GM18858 (cell line): Measurements from ENCODE around the gene UBE2K.
"Not testable (repeated sequence)": the region's sequence is repeated elsewhere in the genome, so short reads cannot be mapped to it uniquely, and the experiment has no call there.

ENCODE experiments used
- ATAC-seq: cut with Tn5 transposase; IDR thresholded peaks from one replicate; pipeline ENCODE4 v1.9.1; 2021; ENCODE audit not compliant: unreplicated experiment

The UBE2K gene

DNA sequence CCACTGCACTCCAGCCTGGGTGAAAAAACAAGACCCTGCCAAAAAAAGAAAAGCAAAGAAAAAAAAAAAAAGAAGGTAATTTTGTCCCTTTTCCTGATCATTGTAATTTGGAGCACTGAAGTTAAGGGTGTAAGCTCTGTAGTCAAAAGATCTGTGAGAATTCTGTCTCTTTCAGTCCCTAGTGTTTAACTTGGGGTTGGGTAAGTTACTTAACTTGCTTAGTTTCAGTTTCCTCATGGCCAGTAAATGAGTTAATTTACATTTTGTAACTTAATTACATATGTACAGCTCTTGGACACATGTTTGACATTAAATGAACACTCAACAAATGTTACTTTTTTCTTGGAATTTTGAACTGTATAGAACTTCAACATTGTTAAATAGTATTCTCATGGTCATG, 10.9 kb upstream of the UBE2K start:
- ATAC-seq: no peak

DNA sequence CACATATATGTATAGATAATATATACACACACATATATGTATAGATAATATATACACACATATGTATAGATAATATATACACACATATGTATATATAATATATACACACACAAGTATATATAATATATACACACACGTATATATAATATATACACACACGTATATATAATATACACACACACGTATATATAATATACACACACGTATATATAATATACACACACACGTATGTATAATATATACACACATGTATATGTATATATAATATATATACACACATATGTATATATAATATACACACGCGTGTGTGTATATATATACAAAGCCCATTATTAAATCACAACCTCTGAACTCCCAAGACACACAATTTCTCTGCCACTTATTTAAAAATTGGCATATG, 8.0 kb upstream of the UBE2K start:
- ATAC-seq: no peak

DNA sequence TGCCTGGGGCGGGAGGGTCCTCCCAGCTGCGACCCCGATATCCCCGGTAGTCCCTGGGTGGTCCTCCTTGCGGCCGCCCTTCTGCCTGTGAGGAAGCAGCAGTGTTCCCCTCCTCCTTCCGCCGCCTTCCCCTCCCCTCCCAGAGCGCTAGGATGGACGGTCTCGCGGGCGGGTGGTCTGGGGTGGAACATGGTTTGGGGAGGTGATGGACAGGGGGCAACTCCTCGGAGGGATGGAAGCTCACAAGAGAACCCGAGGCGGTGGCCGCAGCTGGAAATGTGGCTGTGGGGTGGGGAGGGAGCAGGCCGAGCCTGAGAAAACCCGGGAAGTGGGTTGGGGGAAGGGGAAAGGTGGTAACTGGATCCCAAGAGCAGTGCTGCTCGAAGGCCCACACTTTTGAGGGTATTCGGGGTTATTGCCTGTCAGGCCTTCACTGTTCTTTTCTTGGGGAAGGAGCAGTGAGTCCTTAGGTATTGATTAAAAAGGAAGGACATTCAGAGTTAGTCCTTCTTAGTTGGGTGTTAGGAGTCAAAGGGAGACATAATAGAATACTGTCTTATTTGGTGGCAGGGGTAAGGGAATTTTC, 581 bp downstream of the UBE2K start:
- no peak for ATAC-seq

DNA sequence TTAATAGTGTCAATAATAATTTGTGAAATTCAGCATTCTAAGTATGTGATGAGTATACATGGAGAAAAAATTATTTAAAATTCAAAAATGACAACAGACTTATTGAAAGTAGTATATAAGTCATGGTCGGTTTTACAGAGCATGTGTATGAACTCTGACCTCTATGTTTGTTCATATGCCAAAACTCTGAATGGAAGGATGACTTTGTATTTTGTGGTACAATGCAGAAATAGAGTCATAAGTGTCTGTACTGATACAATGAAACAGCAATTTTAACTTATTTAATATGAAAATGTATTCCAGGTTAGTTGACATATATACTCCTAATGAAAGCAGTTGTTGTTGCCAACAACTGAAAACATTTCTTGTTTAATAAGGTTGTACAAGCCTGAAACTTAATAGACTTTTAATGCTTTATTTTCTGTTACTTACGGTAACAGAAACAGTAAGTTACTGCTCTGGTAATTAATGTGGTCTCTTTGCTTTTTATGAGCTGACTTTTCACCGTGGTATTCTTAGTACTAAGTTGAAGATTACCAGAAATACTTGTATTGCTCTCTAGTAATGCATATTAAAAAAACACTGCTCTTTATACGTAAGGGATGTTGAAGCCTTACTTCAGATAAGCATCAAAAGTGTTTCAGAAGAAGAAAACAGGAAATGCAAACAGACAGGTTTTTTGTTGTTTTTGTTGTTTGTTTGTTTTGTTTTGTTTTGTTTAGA, 1.9 kb downstream of the UBE2K start:
- no peak for ATAC-seq

DNA sequence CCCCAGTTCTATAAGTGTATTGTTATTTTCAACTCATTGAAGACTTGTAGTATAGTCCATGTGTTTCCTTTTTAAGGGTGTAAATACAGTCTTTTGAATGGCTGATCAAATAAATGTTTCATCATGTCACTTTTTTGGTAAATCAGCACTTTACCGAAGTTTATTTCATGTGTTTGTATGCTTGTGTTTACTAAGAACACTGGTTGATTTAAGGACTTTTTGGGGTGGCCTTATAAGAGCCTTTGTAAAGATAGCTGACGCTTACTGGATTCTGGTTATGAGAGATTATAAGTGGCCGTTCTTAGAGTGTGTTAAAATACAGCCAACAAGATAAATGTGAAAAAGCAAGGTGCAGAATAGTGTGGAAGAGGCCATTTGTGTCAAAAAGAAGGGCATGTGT, 2.6 kb downstream of the UBE2K start:
- ATAC-seq: no peak

DNA sequence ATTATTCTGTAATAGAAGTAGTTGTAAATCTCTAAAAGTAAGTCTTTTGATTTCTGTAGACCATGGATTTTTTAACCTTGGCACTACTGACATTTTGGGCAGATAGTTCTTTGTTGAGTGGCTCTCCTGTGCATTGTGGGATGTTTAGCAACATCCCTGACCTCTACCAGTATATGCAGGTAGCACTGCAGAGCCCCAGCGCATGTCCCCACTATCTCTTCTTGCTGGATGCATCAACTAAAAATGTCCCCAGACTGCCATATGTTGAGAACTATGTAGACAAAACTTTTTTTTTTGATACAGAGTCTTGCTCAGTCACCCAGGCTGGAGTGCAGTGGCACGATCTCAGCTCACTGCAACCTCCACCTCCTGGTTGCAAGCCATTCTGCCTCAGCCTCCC, 4.8 kb downstream of the UBE2K start:
- no peak for ATAC-seq

DNA sequence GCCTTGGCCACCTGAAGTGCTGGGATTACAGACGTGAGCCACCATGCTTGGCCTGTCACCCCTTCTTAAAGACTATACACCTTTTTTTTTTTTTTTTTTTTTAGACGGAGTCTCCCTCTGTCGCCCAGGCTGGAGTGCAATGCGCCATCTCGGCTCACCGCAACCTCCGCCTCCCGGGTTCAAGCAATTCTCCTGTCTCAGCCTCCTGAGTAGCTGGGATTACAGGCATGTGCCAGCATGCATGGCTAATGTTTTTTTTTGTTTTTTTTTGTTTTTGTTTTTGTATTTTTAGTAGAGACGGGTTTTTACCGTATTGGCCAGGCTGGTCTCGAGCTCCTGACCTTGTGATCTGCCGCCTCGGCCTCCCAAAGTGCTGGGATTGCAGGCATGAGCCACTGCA, 6.9 kb downstream of the UBE2K start:
- ATAC-seq: not testable (repeated sequence)

DNA sequence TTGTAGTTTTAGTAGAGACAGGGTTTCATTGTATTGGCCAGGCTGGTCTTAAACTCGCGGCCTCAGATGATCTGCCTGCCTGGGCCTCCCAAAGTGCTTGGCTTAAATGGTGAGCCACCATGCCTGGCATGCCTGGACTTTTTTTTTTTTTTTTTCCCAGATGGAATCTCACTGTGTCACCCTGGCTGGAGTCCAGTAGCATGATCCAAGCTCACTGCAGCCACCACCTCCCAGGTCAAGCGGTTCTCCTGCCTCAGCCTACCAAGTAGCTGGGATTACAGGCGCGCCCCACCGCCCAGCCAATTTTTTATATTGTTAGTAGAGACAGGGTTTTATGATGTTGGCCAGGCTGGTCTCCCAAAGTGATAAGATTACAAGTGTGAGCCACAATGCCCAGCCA, 8.4 kb downstream of the UBE2K start:
- ATAC-seq: no peak

DNA sequence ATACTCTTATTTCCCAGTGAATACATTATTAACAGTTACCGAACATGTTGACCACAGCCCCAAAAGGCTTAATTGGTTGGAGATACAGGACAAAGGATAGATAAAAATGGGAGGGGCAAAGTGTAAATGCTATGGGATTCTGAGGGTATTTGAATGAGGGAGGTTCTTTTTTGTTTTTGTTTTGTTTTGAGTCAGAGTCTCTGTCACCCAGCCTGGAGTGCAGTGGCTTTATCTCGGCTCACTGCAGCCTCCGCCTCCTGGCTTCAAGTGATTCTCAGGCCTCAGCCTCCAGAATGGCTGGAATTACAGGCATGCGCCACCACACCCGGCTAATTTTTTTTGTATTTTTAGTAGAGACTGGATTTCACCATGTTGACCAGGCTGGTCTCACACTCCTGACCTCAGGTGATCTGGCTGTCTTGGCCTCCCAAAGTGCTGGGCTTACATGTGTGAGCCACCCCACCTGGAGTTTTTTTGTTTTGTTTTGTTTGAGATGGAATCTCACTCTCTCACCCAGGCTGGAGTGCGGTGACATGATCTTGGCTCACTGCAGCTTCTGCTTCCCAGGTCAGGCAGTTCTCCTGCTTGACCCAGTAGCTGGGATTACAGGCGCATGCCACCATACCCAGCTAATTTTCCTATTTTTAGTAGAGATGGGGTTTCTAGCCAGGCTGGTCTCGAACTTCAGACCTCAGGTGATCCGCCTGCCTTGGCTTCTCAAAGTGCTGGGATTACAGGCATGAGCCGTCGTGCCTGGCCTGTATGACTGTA, 9.0 kb downstream of the UBE2K start:
- ATAC-seq: no peak

DNA sequence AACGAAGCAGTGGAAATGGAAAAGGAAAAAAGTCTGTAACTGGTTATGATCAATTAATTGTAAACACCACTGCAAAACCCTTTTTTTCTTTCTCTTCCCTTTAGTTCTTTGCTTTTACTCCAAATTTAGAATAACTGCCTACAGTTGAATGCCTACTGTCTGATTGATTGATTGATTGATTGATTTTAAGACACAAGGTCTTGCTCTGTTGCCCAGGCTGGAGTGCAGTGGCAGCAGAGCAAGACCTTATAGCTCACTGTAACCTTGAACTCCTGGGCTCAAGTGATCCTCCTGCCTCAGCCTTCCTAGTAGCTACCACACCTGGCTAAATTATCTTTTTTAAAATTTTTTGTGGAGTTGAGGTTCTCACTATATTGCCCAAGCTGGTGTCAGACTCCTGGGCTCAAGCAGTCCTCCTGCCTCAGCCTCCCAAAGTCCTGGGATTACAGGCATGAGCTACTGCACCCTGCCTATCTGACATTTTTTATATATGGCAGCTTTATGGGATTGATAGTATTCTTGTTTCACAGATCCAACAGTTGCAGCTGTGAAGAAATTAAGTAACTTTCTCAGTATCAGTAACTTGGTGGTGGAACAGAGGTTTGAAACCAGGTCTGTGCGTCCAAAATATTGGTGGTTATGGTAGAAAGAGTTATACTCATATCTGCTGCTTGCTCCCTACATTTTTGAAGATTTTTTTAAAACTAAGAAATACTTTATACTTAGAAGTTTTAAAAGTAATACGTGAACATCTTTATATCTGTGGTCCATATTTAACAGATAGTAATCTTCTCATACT, 12.4 kb downstream of the UBE2K start:
- ATAC-seq: peak; percentile 33

DNA sequence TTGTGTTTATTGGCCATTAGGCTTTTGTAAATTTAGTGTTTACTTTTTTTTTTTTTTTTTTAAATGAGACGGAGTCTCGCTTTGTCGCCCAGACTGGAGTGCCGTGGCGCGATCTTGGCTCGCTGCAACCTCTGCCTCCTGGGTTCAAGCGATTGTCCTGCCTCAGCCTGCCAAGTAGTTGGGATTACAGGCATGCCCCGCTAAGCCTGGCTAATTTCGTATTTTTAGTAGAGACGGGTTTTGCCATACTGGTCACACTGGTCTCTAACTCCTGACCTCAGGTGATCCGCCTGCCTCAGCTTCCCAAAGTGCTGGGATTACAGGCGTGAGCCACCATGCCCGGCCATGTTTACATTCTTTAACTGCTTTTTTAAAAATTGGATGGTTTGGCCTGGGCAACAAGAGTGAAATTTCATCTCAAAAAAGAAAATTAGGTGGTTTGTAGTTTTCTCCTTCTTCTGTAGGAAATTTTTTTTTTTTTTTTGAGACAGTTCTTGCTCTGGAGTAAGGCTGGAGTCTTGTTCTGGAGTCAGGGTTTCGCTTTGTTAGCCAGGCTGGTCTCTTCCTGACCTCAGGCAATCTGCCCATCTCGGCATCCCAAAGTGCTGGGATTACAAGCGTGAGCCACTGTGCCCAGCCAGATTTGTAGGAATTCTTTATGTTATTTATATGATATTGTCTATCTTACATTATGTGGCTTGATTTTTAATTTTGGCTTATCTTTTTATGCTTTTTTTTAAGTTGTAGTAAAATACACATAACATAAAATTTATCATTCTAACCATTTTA, 15.1 kb downstream of the UBE2K start:
- no peak for ATAC-seq

DNA sequence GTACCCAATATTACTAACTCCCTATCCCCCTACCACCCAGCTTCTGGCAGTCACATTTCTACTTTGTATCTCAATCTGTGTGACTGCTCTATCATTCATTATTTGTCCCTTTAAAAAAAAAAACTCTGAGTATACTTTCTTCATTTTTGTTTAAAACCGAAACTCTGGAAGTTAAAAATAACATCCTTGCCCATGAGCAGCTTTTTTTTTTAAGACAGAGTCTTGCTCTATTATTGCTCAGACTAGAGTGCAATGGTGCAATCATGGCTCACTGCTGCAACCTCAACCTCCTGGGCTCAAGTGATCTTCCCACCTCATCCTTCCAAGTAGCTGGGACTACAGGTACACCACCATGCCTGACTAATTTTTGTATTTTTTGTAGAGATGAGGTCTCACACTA, 15.8 kb downstream of the UBE2K start:
- ATAC-seq: peak; percentile 32

DNA sequence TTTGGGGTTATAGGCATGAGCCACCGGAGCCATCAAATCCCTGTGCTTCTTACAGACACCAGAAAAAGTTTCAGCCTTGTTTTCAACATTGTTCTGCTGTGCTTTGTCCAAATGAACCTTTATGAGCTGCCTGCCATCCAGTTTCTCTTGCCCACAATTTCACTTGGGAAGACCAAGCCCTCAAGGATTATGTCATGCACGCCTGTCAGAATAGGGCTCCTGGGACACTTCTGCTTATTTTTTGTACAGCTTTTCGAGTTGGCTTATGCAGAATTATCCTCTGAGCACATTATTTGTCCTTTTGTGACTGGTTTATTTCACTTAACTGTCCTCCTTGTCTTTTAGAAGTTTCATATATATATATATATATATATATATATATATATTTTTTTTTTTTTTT, 16.2 kb downstream of the UBE2K start:
- ATAC-seq: no peak

DNA sequence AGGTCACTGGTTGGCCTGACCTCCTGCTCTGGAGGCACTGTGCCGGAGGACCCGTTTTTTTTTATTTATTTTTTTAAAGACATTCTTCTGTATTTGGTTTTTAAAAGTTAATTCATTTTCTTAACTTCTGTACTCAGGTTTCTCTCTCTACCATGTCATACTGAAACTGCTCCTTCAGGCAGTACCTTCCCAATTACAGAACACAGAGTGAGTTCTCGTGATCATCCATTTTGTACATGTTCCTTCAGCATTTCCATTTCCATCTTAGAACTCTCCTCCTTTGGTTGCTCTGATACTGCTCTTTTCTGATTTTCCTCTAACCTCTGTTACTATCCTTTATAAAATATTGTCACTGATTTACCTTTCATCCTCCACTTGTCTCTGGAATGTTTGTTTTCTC, 17.9 kb downstream of the UBE2K start:
- peak; percentile 41 for ATAC-seq

DNA sequence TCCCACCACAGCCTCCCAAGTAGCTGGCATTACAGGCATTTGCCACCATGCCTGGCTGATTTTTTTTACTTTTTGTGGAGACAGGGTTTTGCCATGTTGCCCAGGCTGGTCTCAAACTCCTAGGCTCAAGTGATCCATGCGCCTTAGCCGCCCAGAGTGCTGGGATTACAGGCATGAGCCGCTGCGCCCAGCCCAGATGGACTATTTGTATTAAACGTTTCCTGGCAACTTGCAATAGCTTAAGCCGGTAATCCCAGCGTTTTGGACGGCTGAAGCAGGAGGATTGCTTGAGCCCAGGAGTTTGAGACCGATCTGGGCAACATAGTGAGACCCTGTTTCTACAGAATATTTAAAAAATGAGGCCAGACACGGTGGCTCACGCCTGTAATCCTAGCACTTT, 18.4 kb downstream of the UBE2K start:
- ATAC-seq: no peak

DNA sequence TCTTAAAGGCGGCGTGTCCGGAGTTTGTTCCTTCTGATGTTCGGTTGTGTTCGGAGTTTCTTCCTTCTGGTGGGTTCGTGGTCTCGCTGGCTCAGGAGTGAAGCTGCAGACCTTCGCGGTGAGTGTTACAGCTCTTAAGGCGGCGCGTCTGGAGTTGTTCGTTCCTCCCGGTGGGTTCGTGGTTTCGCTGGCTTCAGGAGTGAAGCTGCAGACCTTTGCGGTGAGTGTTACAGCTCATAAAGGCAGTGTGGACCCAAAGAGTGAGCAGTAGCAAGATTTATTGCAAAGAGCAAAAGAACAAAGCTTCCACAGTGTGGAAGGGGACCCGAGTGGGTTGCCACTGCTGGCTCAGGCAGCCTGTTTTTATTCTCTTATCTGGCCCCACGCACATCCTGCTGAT, 19.8 kb downstream of the UBE2K start:
- not testable (repeated sequence) for ATAC-seq

DNA sequence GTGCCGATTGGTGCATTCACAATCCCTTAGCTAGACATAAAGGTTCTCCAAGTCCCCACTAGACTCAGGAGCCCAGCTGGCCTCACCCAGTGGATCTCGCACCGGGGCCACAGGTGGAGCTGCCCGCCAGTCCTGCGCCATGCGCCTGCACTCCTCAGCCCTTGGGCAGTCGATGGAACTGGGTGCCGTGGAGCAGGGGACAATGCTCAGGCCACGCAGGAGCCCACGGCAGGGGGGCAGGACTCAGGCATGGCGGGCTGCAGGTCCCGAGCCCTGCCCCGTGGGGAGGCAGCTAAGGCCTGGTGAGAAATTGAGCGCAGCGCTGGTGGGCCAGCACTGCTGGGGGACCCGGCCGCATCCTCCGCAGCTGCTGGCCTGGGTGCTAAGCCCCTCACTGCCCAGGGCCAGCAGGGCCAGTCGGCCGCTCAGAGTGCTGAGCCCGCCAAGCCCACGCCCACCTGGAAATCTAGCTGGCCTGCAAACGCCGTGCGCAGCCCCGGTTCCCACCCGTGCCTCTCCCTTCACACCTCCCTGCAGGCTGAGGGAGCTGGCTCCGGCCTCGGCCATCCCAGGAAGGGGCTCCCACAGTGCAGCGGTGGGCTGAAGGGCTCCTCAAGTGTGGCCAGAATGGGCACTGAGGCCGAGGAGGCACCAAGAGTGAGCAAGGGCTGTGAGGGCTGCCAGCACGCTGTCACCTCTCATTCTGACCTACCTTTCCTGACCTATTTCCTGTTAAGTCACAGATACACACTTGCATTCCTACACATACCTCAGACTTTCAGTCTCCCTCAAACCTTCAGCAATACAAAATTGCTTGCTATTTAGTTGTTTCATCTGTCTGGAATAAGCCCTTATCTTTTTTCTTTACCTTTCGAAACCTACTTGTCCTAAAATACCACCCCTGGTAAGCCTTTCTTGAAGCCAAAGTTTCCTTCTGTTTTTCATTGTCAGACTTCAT, 20.7 kb downstream of the UBE2K start:
- no peak for ATAC-seq

DNA sequence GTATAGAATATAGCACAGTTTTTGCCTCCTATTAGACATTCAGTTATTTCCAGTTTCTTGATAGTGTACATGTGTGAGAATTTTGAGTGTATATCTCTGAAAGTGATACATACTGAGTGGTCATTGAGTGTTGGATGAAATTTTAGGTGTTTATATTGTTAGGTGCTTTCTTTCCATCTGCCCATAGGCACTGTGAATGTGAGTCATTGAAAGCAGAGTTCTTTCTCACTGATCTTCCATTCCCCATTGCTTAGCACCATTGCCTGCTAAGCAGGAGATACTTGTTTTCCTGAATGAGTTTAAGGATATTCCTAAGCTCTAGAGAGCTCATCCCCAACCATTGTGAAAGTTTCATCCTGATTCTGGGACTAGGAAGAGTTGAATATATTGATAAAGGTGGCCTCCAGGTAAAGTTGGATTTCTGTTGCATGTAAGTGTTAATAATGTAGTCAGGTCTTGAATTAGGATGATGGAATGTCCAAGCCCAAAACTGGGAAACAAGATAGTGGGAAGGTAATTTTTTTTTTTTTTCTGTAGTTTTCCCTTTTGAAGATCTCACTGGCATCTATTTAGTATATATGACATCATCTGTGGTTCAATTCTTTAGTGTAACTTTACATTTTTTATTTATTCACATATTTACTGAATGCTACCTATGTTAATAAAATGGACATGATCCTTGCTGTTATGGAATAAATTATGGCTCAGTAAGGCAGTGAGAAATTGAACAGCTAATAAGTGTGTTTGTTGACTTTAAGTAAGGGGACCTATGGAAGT, 22.1 kb downstream of the UBE2K start:
- ATAC-seq: no peak

DNA sequence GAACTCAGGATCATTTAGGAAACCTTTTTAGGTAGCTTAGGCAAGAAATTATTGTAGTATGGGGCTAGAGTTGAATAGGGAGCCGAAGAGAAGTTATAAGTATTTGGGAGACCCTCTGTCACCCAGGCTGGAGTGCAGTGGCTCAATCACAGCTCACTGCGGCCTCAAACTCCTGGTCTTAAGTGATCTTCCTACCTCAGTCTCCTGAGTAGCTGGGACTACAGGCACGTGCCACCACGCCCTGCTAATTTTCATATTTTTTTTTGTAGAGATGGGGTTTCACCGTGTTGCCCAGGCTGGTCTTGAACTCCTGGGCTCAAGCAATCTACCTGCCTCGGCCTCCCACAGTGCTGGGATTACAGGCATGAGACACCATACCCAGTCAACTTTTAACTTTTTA, 23.3 kb downstream of the UBE2K start:
- not testable (repeated sequence) for ATAC-seq
